Natural killer cell (primary cell): Measurements from ENCODE around the gene CCNO. TPM values are rescaled to one million over a fixed set of nuclear protein-coding genes. Genes with fewer than 3 reads are reported as not detected.

Source experiments
- ATAC-seq, 3 donors: fragments of 150-1000 bp in 2 of 3; fragments of 200-7000 bp in 1 of 3; cut with Tn5 transposase; 1 replicate in 1 of 3; 2 replicates in 2 of 3; pipeline ENCODE4 v1.10.0; 2021; ENCODE audit warnings: mild to moderate bottlenecking in 2 of 3, moderate library complexity in 2 of 3
- DNase-seq, 2 donors: peaks; one replicate each; pipeline versions ENCODE4 v3.0.0 to v3.0.0-alpha.2; 2013 to 2021; ENCODE audit warnings: mixed read lengths in 1 of 2
- H3K27ac ChIP-seq: one replicate; pipeline ENCODE4 v1.5.1; 2013; ENCODE audit warnings: mild to moderate bottlenecking, low read length
- H3K27me3 ChIP-seq: one replicate; pipeline ENCODE4 v1.6.1; 2013; ENCODE audit warnings: low read length; ENCODE audit not compliant: control insufficient read depth, insufficient read depth
- H3K36me3 ChIP-seq: one replicate; pipeline ENCODE4 v1.6.1; 2013; ENCODE audit warnings: low read length; ENCODE audit not compliant: control insufficient read depth, insufficient read depth
- H3K4me1 ChIP-seq: one replicate; pipeline ENCODE4 v1.6.1; 2013; ENCODE audit warnings: low read length; ENCODE audit not compliant: control insufficient read depth, insufficient read depth
- H3K4me3 ChIP-seq: one replicate; pipeline ENCODE4 v1.5.1; 2013; ENCODE audit warnings: low read length
- H3K9me3 ChIP-seq: one replicate; pipeline ENCODE4 v1.6.1; 2013; ENCODE audit warnings: low read length; ENCODE audit not compliant: control insufficient read depth, insufficient read depth
- H3K27ac Mint-ChIP-seq, 2 donors: one replicate each; pipeline ENCODE4 v1.8.0; 2022; ENCODE audit warnings: mild to moderate bottlenecking in 2 of 2, mixed read lengths in 2 of 2, moderate library complexity in 1 of 2
- H3K27me3 Mint-ChIP-seq, 2 donors: one replicate each; pipeline ENCODE4 v1.8.0; 2022; ENCODE audit warnings: low read depth in 2 of 2, mixed read lengths in 2 of 2
- H3K36me3 Mint-ChIP-seq: one replicate; pipeline ENCODE4 v1.8.0; 2022; ENCODE audit warnings: mixed read lengths
- H3K4me1 Mint-ChIP-seq, 2 donors: one replicate each; pipeline ENCODE4 v1.8.0; 2022; ENCODE audit warnings: mixed read lengths in 2 of 2
- H3K4me3 Mint-ChIP-seq: one replicate; pipeline ENCODE4 v1.8.0; 2022; ENCODE audit warnings: mild to moderate bottlenecking, moderate library complexity, mixed read lengths
- H3K9me3 Mint-ChIP-seq, 2 donors: one replicate each; pipeline ENCODE4 v1.8.0; 2022; ENCODE audit warnings: mixed read lengths in 2 of 2
- CTCF ChIP-seq: fragments of 200-600 bp; IDR thresholded peaks from one replicate; pipeline ENCODE4 v1.8.0; 2022; ENCODE audit warnings: antibody characterized with exemption
- WGBS: methylation state at CpG from one replicate; pipeline ENCODE4 v1.1.7; 2013; ENCODE audit warnings: missing lambda C conversion rate; ENCODE audit not compliant: insufficient coverage; 5-methylcytosine and 5-hydroxymethylcytosine counted together
- intact Hi-C: fragments of 100-400 bp; cut with micrococcal nuclease; formaldehyde crosslinking; loops from one replicate; pipeline ENCODE4 v1.14.2; 2022
- total RNA-seq, 4 donors: library from RNA; stranded (reverse); fragments of 120-200 nt in 1 of 4; gene quantifications; one replicate each; pipeline versions ENCODE4 v1.2.3 to v1.2.4, GENCODE V29; 2013 to 2022

CCNO gene
- total RNA-seq, 3 donors from 2014 or later (not counting 1 experiment from before 2014, with no cell fraction given), result not detected

GRCh38 chr5:55218967-55219366 lies 14.4 kb downstream of the CCNO start:
- H3K27ac ChIP-seq, result no peak overlapping the region
- TF ChIP-seq CTCF, result no peak
- H3K27ac Mint-ChIP-seq, result no peak overlapping the region
- WGBS, result 83% methylated on average over 4 of the region's 4 CpGs
- peaks cover 37% of the 10 kb centered on the region for H3K27me3 ChIP-seq
- ATAC-seq (no peak), DNase-seq (no peak)
- no peaks in the 10 kb centered on the region for H3K36me3 ChIP-seq
- H3K4me1 ChIP-seq, result peaks cover 21% of the 10 kb centered on the region
- no peak overlapping the region for H3K4me3 Mint-ChIP-seq
- peaks cover 21% of the 10 kb centered on the region in 2 donors for H3K4me1 Mint-ChIP-seq
- no peaks in the 10 kb centered on the region for H3K36me3 Mint-ChIP-seq
- intact Hi-C loops, result no loop called here
- no peaks in the 10 kb centered on the region for H3K9me3 ChIP-seq
- H3K4me3 ChIP-seq, result no peak overlapping the region
- peaks cover 55 to 62% of the 10 kb centered on the region in 2 donors for H3K27me3 Mint-ChIP-seq
- no peaks in the 10 kb centered on the region for H3K9me3 Mint-ChIP-seq

- no peaks in the 10 kb centered on the region for H3K9me3 ChIP-seq
- 100% methylated on average over 1 of the region's 2 CpGs for WGBS
- H3K36me3 ChIP-seq, result no peaks in the 10 kb centered on the region
- H3K27ac ChIP-seq, result no peak overlapping the region
- H3K36me3 Mint-ChIP-seq, result no peaks in the 10 kb centered on the region
- H3K27me3 Mint-ChIP-seq, result peaks cover 19 to 30% of the 10 kb centered on the region in 2 donors
- H3K4me3 ChIP-seq, result no peak overlapping the region
- no peak overlapping the region for H3K27ac Mint-ChIP-seq
- no peaks in the 10 kb centered on the region for H3K9me3 Mint-ChIP-seq
- TF ChIP-seq CTCF, result no peak
- no peak overlapping the region for H3K4me3 Mint-ChIP-seq
- H3K4me1 Mint-ChIP-seq, result no peaks in the 10 kb centered on the region
- DNase-seq (no peak), ATAC-seq (no peak)
- no peaks in the 10 kb centered on the region for H3K4me1 ChIP-seq
- peaks cover 2% of the 10 kb centered on the region for H3K27me3 ChIP-seq
- intact Hi-C loops, result no loop called here
Observed at GRCh38 chr5:55211184-55211874, 22.1 kb downstream of the CCNO start.

- WGBS, result 37% methylated on average over 2 of the region's 2 CpGs
- DNase-seq (no peak), ATAC-seq (no peak)
- H3K27me3 Mint-ChIP-seq, result peaks cover 37 to 38% of the 10 kb centered on the region in 2 donors
- Histone ChIP-seq H3K4me3 (no peak overlapping the region), H3K4me1 (no peaks in the 10 kb centered on the region), H3K36me3 (no peaks in the 10 kb centered on the region), H3K27me3 (peaks cover 7% of the 10 kb centered on the region), H3K27ac (no peak overlapping the region), H3K9me3 (no peaks in the 10 kb centered on the region)
- intact Hi-C loops, result no loop called here
- no peak for TF ChIP-seq CTCF
- no peaks in the 10 kb centered on the region for H3K36me3 Mint-ChIP-seq
- no peak overlapping the region for H3K4me3 Mint-ChIP-seq
- H3K9me3 Mint-ChIP-seq, result no peaks in the 10 kb centered on the region
- H3K27ac Mint-ChIP-seq, result no peak overlapping the region
- H3K4me1 Mint-ChIP-seq, result no peaks in the 10 kb centered on the region
Observed at GRCh38 chr5:55205001-55205400, 28.4 kb downstream of the CCNO start.

GRCh38 chr5:55191165-55191564 lies 42.2 kb downstream of the CCNO start:
- DNase-seq, result no peak
- Histone ChIP-seq H3K4me3 (no peak overlapping the region), H3K27me3 (peaks cover 35% of the 10 kb centered on the region), H3K27ac (no peak overlapping the region), H3K9me3 (no peaks in the 10 kb centered on the region), H3K36me3 (no peaks in the 10 kb centered on the region), H3K4me1 (no peaks in the 10 kb centered on the region)
- no peak for TF ChIP-seq CTCF
- intact Hi-C loops, result no loop called here
- ATAC-seq, result no peak
- 80% methylated on average over 2 of the region's 2 CpGs for WGBS
- Mint-ChIP-seq H3K27me3 (peaks cover 42 to 72% of the 10 kb centered on the region in 2 donors), H3K36me3 (no peaks in the 10 kb centered on the region), H3K4me3 (no peak overlapping the region), H3K9me3 (no peaks in the 10 kb centered on the region), H3K4me1 (no peaks in the 10 kb centered on the region), H3K27ac (no peak overlapping the region)
